GM21825 (cell line): ENCODE results near the gene THAP6.

Experiments used
- ATAC-seq: cut with Tn5 transposase; IDR thresholded peaks from one replicate; pipeline ENCODE4 v1.9.1; 2021; ENCODE audit warnings: mild to moderate bottlenecking, moderate library complexity; ENCODE audit not compliant: unreplicated experiment

The THAP6 gene

DNA sequence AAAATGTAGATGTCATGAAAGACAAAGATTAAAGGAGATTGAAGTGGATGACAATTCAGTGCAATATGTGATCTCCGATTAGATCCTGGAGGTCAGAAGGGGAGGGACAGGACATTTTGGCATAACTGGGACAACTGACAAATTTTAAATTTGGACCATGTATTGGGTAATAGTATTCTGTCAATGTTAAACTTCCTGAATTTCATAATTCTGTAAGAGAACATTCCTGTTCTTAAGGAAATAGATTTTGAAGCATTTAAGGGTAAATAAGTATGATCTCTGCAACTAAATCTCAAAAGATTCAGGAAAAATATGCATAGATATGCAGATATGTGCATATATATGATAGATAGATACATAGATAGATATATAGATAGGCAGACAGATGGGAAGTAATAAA is 52.6 kb downstream of the THAP6 start:
- ATAC-seq = no peak

DNA sequence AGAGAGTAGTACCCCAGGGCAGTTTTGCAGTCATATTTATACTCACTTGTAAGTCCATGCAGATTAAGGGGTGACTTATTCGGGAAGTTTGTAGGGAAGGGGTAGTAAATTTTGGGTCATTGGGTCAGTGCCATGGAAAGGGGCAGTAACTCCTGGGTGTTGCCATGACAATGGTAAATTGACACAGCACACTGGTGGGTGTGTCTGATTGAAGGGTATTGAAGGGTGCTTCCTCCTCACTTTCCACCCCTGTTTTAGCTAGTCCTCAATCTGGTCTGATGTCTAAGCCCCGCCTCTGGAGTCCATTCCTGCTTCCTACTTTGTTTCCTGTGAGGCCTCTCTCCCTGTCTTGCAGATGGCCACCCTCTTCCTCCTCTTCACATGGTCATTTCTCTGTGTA is 53.5 kb downstream of the THAP6 start:
- no peak for ATAC-seq
